ENCODE measurements around the gene UBQLN3.

Gene UBQLN3

DNA sequence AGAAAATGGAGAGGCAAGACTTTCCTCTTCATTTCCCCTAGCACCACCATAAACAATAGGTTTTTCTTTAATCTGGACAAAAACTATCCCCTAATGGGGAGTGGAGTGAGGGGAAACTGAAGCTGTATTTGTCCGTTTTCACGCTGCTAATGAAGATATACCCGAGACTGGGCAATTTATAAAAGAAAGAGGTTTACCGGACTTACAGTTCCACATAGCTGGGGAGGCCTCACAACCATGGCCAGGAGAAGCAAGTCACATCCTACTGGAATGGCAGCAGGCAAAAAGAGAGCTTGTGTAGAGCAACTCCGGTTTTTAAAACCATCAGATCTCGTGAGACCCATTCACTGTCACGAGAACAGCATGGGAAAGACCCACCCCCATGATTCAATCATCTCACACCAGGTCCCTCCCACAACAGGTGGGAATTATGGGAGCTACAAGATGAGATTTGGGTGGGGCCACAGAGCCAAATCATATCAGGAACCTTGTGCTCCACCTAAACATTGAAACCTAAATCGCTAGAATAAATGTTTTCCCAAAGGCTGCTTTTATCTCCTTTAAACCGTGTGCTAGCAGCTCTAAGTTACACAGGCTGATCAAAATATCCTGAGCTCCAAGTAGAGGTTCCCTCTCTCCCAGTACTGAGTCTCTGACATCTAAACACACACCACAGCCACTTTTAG lies 4.3 kb downstream of the UBQLN3 start:
- no peak for DNase-seq (ENCODE audit: low read depth)

DNA sequence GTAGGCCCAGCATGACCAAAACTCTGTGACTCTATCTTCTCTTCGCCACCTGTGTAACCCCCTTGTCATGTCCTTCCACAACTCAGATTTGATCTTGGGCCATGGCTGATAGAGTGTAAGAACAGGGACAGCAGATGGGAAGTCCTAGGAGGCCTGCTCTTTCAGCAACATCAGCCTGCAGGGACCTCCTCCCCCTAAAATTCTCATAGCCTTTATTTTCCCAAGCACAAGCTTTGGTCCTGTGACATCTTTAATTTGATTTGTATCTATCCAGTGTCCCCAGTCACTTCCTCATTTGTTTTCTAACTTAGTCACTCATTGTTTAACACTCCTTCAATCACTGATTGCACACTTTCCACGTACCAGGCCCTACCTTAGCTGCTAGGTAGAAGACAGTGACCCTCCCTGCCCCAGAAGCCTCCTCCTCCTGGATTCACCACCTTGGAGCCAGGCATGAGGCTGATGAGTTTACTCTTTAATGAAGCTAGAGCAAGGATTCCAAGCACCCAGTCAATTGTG lies 5.3 kb downstream of the UBQLN3 start:
- no peak for DNase-seq (ENCODE audit: low read depth)

- DNase-seq (ENCODE audit: low read depth), result no peak
Measured at GRCh38 chr11:5500393-5500801, 9.4 kb downstream of the UBQLN3 start.

- no peak for DNase-seq (ENCODE audit: low read depth)
Measured at GRCh38 chr11:5499671-5500070, 10.1 kb downstream of the UBQLN3 start.

DNA sequence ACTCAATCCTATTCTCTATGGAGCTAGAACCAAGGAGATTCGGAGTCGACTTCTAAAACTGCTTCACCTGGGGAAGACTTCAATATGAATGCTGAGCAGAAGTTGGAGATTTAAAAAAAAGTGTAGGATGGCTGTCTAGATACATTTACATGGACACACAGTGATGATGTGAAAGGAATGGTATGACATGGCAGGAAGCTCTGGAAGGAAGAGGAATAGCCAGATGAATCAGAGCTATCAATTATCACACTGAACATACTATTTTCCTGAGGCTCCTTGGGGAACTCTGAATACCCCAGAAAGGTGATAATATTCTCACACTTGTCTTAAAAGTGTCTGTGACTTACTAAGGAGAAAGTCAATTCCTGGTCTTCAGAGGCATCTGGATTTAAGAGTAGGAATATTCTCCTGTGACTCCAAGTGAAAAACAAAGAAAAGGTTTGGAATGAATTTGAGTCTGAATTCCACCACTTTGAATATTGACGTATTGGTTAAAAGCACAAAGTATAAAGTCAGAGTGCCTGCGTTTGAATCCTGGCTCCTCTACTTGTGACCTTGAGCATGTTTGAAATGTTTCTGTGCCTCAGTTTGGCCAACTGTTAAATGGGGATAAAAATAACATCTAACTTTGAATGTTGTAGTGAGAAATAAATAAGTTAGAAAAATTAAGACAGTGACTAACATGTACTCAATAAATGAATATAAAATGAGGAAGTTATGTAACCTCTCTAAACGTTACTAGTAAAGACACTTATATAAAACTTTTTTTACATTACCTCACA lies 20.0 kb downstream of the UBQLN3 start:
- DNase-seq (ENCODE audit: low read depth), result no peak

GRCh38 chr11:5488798-5489399 lies 20.9 kb downstream of the UBQLN3 start:
- DNase-seq (ENCODE audit: low read depth), result no peak

DNA sequence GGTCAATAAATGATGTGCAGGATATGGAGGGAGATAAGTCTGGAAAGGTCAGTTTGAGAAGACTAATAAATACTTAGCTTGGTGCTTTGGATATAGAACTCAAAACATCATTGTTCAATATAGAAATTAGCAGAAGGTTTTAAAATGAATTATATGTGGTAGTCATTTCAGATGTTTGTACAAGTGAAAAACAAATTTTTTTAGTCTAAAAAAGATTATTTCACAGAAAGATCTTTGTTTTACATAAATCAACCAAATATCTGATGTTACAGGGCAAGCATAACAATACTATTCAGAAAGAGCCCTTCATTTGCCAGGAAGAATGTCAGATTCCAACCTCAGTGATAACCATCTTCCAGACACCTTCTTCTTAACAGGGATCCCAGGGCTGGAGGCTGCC lies 21.4 kb downstream of the UBQLN3 start, which contains the start of gene OR52D1:
OR52D1 (plus strand) TSS at position 301 of the 400 bp plus-strand sequence; CDS start at position 323, 22 bp downstream.
- DNase-seq (ENCODE audit: low read depth), result no peak

DNA sequence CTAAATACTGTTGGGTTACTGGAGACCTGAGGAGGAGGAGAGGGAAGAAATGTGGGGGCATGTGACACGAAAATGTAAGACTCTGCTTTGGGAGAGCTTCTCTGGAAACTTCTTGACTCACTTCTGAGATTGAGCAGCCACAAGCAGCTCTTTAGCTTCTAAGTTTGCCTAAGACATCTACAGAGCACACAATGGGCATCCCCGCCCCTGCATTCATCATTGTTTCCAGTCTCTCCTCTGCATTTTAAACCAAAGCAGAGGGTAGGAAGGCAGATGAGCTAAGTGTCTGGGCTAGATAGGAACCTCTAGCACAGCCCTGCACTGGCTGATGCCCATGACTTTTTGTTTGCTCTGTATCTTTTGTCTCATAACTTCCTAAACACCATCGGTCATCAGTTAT lies 23.3 kb downstream of the UBQLN3 start:
- no peak for DNase-seq (ENCODE audit: low read depth)

DNA sequence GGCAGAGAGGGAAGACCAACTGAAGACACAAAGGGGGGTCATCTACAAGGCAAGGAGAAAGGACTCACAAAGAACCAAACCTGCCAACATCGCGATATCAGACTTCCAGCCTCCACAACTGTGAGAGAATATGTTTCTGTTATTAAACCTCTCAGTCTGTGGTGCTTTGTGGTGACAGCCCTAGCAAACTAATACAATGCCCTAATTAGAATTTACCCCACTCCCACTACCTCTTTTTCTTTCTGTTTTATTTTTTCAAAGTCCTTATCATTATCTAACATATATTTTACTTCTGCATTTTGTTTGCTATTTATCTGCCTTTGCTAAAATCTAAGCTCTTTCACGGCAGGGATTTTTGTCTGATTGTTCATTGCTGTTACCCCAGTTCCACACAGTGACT lies 23.8 kb downstream of the UBQLN3 start:
- no peak for DNase-seq (ENCODE audit: low read depth)

GRCh38 chr11:5476186-5476819 lies 33.5 kb downstream of the UBQLN3 start:
- peak; percentile 8 for DNase-seq (ENCODE audit: low read depth)

DNA sequence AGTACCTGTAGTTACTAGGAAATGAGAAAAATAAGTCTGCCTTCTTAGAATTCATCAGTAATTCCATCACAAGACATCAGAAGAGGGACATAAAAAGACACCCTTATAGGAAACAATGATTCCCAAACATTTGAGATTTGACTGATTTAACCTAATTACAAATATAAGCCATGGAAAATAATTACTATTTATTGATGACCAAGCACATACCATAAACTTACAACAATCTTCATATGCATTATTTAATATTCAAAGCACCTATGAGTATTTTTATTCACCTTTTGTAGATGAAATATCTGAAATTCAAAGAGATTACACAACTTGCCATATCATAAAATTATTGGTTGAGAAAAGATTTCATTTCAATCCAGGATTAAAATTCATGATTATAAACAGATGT lies 35.8 kb downstream of the UBQLN3 start:
- no peak for DNase-seq (ENCODE audit: low read depth)

GRCh38 chr11:5467527-5467926 lies 42.2 kb downstream of the UBQLN3 start:
- no peak for DNase-seq (ENCODE audit: low read depth)

DNA sequence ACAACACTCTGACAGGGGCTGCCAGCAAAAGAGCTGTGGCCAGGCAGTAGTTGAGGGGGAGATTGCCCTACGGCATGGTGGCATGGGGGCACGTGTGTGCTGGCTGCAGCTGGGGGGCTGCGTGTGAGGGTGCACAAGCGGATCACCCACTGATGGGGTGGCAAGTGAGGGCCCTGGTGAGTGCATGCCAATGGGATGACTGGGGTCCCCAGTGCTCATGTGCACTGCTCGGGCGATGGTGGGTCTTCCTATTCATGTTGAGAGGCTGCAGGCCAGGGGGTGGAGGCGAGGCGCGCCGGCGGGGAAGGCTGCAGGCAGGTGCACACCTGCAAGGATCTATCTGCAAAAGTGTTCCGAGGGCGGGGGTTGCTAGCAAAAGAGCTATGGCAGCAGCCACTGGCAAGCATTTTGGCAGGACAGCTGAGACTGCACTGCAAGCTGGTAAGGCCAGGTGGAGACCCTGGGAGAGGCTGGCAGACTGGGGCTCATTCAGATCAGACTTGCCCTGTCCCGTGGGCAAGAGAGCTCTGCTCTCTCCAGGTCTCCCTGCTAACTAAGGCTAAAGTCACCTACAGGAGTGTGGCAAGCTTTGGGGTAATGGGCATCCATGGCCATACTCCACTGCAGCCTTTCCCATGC lies 48.7 kb downstream of the UBQLN3 start:
- DNase-seq (ENCODE audit: low read depth), result no peak
